CD8-positive, alpha-beta memory T cell (primary cell): ENCODE data around the gene PKN2. TPM values are rescaled to one million over a fixed set of nuclear protein-coding genes. Genes with fewer than 3 reads are reported as not detected.

ENCODE experiments used
- CTCF ChIA-PET: fragments of 350-600 bp; sonication (Branson Sonifier 250); formaldehyde crosslinking; loops from one replicate; lab custom pipeline; 2021; ENCODE audit warnings: antibody characterized with exemption; lab: Charles Lee
- POLR2A ChIA-PET: fragments of 350-600 bp; sonication (Branson Sonifier 250); formaldehyde crosslinking; loops from one replicate; lab custom pipeline; 2021; ENCODE audit warnings: antibody characterized with exemption; lab: Charles Lee
- DNase-seq, 5 donors: peaks; one replicate each; pipeline versions ENCODE4 v3.0.0 to v3.0.0-alpha.2; 2020 to 2022; ENCODE audit warnings: mixed read lengths in 1 of 5
- H3K27ac ChIP-seq: one replicate; pipeline ENCODE4 v1.7.0; 2013; ENCODE audit warnings: low read depth, mild to moderate bottlenecking, low read length, moderate library complexity
- H3K27me3 ChIP-seq: 2 replicates; pipeline ENCODE4 v1.7.0; 2013; ENCODE audit warnings: low read length, mild to moderate bottlenecking; ENCODE audit not compliant: insufficient read depth, poor library complexity, severe bottlenecking
- H3K36me3 ChIP-seq: 2 replicates; pipeline ENCODE4 v1.7.0; 2013; ENCODE audit warnings: mild to moderate bottlenecking, low read length, moderate library complexity; ENCODE audit not compliant: insufficient read depth
- H3K4me1 ChIP-seq: 2 replicates; pipeline ENCODE4 v1.7.0; 2013; ENCODE audit warnings: mild to moderate bottlenecking, low read length, moderate library complexity; ENCODE audit not compliant: insufficient read depth
- H3K4me3 ChIP-seq: 2 replicates; pipeline ENCODE4 v1.7.0; 2013; ENCODE audit warnings: mild to moderate bottlenecking, low read length
- H3K9me3 ChIP-seq: 2 replicates; pipeline ENCODE4 v1.7.0; 2013; ENCODE audit warnings: mild to moderate bottlenecking, low read length
- H3K27ac Mint-ChIP-seq, 8 donors: one replicate each; pipeline ENCODE4 v1.8.0; 2020 to 2021; ENCODE audit warnings: mixed read lengths in 8 of 8, mild to moderate bottlenecking in 6 of 8, inconsistent platforms in 3 of 8, moderate library complexity in 3 of 8
- H3K27me3 Mint-ChIP-seq, 2 donors: one replicate each; pipeline ENCODE4 v1.8.0; 2020 to 2021; ENCODE audit warnings: mixed read lengths in 2 of 2, mild to moderate bottlenecking in 1 of 2, moderate library complexity in 1 of 2
- H3K36me3 Mint-ChIP-seq, 3 donors: one replicate each; pipeline ENCODE4 v1.8.0; 2020 to 2021; ENCODE audit warnings: mixed read lengths in 3 of 3, inconsistent platforms in 1 of 3, mild to moderate bottlenecking in 1 of 3
- H3K4me1 Mint-ChIP-seq, 3 donors: one replicate each; pipeline ENCODE4 v1.8.0; 2020 to 2021; ENCODE audit warnings: mixed read lengths in 3 of 3, inconsistent platforms in 1 of 3, mild to moderate bottlenecking in 1 of 3
- H3K4me3 Mint-ChIP-seq, 7 donors: one replicate each; pipeline ENCODE4 v1.8.0; 2020 to 2021; ENCODE audit warnings: mixed read lengths in 7 of 7, mild to moderate bottlenecking in 6 of 7, moderate library complexity in 4 of 7, inconsistent platforms in 2 of 7
- H3K9me3 Mint-ChIP-seq, 5 donors: one replicate each; pipeline ENCODE4 v1.8.0; 2020 to 2022; ENCODE audit warnings: mixed read lengths in 5 of 5, mild to moderate bottlenecking in 3 of 5, moderate library complexity in 2 of 5, inconsistent platforms in 1 of 5
- polyA plus RNA-seq: library from polyadenylated mRNA; unstranded; fragments of 300-500 nt; fragmentation: Illumina TruSeq; gene quantifications from one replicate; pipeline ENCODE4 v1.2.3, GENCODE V29; 2021
- total RNA-seq, 2 experiments: library from RNA; stranded (reverse); gene quantifications; one replicate each; pipeline ENCODE4 v1.2.3, GENCODE V29; 2021

The PKN2 gene
- total and polyA plus RNA-seq, 3 experiments from 2014 or later = 8.0 to 17.8 (median 14.8) TPM

DNA sequence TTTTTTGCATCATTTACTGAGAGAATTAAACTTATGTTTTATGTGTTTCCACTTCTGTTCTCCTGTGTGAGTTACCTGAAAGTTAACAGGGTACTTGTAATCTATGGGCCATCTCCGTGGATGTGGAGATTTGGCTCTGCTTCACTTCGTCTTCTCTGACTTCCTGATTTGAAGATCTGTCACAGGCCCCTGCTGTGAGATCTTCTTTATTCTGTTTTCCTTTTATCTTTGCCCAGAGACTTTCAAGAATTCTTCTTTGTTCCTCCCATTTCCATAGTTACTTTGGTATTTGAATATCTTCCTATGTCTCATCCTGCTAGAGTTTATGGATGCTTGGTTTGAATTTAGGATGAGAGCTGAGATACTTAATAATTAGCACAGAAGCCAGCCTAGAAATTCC is 35.4 kb upstream of the PKN2 start:
- H3K27ac ChIP-seq = no peak overlapping the region
- no peak overlapping the region for H3K27ac Mint-ChIP-seq
- no peak overlapping the region for H3K4me3 Mint-ChIP-seq
- no peak overlapping the region for H3K4me3 ChIP-seq
- H3K4me1 ChIP-seq = no peaks in the 10 kb centered on the region
- ChIA-PET CTCF (no interaction called here), POLR2A (no interaction called here)
- no peaks in the 10 kb centered on the region for H3K9me3 ChIP-seq
- no peak for DNase-seq
- no peaks in the 10 kb centered on the region for H3K4me1 Mint-ChIP-seq
- H3K36me3 ChIP-seq = no peaks in the 10 kb centered on the region
- H3K9me3 Mint-ChIP-seq = no peaks in the 10 kb centered on the region
- H3K27me3 Mint-ChIP-seq = peaks cover 6 to 19% of the 10 kb centered on the region in 2 donors
- no peaks in the 10 kb centered on the region for H3K27me3 ChIP-seq
- no peaks in the 10 kb centered on the region for H3K36me3 Mint-ChIP-seq

DNA sequence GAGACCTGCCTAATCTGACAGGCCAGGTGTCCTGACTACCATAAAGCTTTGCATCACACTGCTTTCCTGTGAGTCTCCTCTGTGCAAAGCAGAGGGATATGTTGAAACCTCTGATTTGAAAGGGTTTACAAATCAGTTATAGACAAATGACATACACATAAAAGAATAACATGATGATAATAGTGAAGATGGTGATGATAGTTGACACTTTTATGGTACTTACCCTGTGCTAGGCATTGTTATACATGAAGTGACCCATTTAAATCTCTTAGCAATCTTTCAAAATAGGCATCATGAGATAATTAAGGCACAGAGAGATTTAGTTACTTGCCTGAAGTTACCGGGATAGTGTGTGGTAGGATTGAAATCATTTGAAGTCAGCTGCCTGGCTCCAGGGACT is 34.1 kb upstream of the PKN2 start:
- Histone ChIP-seq H3K27me3 (no peaks in the 10 kb centered on the region), H3K4me3 (no peak overlapping the region), H3K36me3 (no peaks in the 10 kb centered on the region), H3K27ac (no peak overlapping the region), H3K9me3 (no peaks in the 10 kb centered on the region), H3K4me1 (no peaks in the 10 kb centered on the region)
- DNase-seq = no peak
- Mint-ChIP-seq H3K27ac (no peak overlapping the region), H3K4me3 (no peak overlapping the region), H3K9me3 (no peaks in the 10 kb centered on the region), H3K4me1 (no peaks in the 10 kb centered on the region), H3K36me3 (no peaks in the 10 kb centered on the region), H3K27me3 (peaks cover 4 to 10% of the 10 kb centered on the region in 2 donors)
- ChIA-PET CTCF (no interaction called here), POLR2A (no interaction called here)

DNA sequence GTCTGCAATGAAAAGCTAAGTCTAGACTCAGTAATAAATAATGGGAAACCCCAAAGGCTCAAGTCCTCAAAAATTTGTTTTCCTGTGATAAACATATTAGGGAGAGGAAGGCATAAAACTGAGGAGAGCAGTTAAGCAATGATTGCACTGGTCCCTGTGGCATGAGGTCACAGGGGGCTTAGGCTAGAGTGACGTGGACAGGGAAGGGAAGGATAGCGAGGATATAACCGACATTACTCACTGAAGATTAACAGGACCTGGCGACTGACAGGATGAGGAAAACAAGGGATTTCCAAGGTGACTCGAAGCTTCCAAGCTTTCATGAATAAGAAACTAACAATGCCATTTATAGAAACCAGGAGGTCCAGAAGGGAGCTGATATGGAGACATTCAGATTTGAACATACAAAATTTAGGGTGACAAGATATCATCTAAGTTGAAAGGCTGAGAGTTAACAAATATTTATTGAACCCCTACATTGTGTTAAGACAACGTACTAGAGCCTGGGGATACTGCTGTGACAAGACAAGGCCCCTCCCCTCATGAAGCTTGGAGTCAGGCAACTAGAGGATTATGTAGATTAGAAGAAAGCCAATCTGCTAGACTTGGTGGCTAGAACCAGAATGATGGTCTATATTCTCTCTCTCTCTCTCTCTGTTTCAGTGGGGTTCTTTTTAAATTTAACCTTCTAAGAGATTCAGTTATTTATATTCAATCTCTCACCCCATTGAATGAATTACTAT is 33.2 kb upstream of the PKN2 start:
- POLR2A ChIA-PET = no interaction called here
- Histone ChIP-seq H3K27me3 (no peaks in the 10 kb centered on the region), H3K4me3 (no peak overlapping the region), H3K27ac (no peak overlapping the region), H3K36me3 (no peaks in the 10 kb centered on the region), H3K9me3 (no peaks in the 10 kb centered on the region), H3K4me1 (no peaks in the 10 kb centered on the region)
- H3K4me1 Mint-ChIP-seq = no peaks in the 10 kb centered on the region
- no peaks in the 10 kb centered on the region for H3K9me3 Mint-ChIP-seq
- CTCF ChIA-PET = interaction anchor here (0.7 to 1.3 kb wide), 2 partner anchors 8 to 226 kb away, joined by 3 read pairs; no protein-coding TSS in a partner anchor
- H3K27ac Mint-ChIP-seq = no peak overlapping the region
- peaks cover 2 to 9% of the 10 kb centered on the region in 2 donors for H3K27me3 Mint-ChIP-seq
- H3K4me3 Mint-ChIP-seq = no peak overlapping the region
- no peaks in the 10 kb centered on the region for H3K36me3 Mint-ChIP-seq
- DNase-seq = no peak

DNA sequence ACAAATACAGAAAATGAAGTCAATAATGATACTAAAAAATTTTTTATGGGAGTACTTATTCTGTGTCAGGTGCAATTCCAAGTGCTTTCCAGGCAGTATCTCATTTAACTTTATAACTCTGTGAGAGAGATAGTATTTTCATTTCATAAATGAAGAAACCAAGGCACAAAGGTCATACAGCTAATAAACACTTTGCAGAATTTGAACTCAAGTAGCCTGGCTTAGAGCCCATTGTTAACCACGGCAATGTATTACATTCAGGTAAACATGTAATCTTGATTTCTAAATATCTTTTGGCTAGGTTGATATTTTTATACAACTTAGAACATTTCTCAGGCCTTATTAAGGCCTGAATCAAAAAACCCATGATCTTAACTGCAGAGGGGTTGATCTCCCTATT is 28.9 kb upstream of the PKN2 start:
- ChIA-PET CTCF (interaction anchor here (0.9 to 1.8 kb wide), 5 partner anchors 26 to 221 kb away, joined by 3 to 5 read pairs (median 4); partner anchors contain the start of gene PKN2), POLR2A (interaction anchor here (1.0 kb wide), 1 partner anchor 29 kb away, joined by 8 read pairs; the partner anchor contains the start of gene PKN2)
- peaks cover 3 to 19% of the 10 kb centered on the region in 2 donors for H3K27me3 Mint-ChIP-seq
- H3K27ac Mint-ChIP-seq = no peak overlapping the region
- no peak for DNase-seq
- Histone ChIP-seq H3K9me3 (no peaks in the 10 kb centered on the region), H3K4me1 (no peaks in the 10 kb centered on the region), H3K36me3 (no peaks in the 10 kb centered on the region), H3K27ac (no peak overlapping the region), H3K27me3 (no peaks in the 10 kb centered on the region), H3K4me3 (no peak overlapping the region)
- H3K4me1 Mint-ChIP-seq = peaks cover 0 to 2% (median 0%) of the 10 kb centered on the region in 3 donors
- no peak overlapping the region for H3K4me3 Mint-ChIP-seq
- H3K9me3 Mint-ChIP-seq = no peaks in the 10 kb centered on the region
- H3K36me3 Mint-ChIP-seq = no peaks in the 10 kb centered on the region

DNA sequence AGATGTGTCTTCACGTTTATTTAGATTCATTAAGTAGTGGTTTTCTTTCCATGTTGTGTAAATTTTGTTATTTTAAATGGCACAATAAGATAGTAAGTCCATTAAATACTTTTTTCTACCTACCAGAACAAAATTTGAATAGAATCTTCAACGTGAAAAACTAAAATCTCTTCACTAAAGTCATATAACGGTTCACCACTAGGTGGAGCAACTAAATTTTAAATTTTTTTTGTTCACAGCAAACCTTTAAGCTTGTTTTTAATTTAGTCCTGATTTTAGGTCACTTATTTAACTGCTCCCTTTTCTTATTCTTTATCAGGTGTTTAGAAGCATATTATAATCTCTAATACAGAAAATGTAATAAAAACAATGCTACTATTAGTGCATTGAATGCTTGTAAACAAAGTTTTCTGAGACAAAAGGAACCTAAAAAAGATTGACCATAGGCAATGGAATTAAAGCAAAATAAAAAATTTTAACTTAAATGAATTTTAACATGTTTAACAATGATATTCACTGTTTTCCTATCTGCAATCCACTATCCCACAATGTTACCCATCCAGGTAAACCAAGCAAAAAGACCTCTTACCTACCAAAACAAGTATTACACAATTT is 28.3 kb upstream of the PKN2 start:
- H3K4me1 Mint-ChIP-seq = peaks cover under 1 to 6% (median 5%) of the 10 kb centered on the region in 3 donors
- CTCF ChIA-PET = interaction anchor here (0.6 to 4.0 kb wide), 7 partner anchors 9 to 222 kb away, joined by 3 to 13 read pairs (median 4); partner anchors contain the start of gene PKN2

DNA sequence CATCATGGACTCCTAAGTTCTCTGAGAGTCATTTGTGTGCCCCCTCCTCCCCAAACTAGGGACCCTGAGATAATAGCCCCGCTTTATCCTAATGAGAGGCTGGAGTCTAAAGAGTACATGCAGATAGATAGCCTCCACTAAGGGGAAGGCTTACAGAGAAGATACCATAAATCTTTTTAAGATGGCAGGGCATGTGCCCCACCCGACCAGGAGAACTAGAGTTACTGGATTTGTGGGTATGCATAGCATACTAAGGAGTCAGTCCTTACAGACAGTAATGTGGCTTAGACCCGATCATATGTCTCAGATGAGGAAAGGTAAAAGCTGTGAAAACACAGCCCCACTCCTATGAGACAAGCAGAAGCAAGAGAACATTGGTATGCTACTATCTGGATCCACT is 25.7 kb upstream of the PKN2 start:
- H3K9me3 Mint-ChIP-seq = no peaks in the 10 kb centered on the region

More for the DNA sequence above, 28.3 kb upstream of the PKN2 start:
- Mint-ChIP-seq H3K36me3 (no peaks in the 10 kb centered on the region), H3K4me3 (no peak overlapping the region), H3K27ac (no peak overlapping the region), H3K27me3 (peaks cover 3 to 14% of the 10 kb centered on the region in 2 donors), H3K9me3 (no peaks in the 10 kb centered on the region)
- Histone ChIP-seq H3K9me3 (no peaks in the 10 kb centered on the region), H3K36me3 (no peaks in the 10 kb centered on the region), H3K27me3 (no peaks in the 10 kb centered on the region), H3K27ac (no peak overlapping the region), H3K4me1 (no peaks in the 10 kb centered on the region), H3K4me3 (no peak overlapping the region)
- POLR2A ChIA-PET = interaction anchor here (1.0 kb wide), 1 partner anchor 28 kb away, joined by 8 read pairs; the partner anchor contains the start of gene PKN2
- DNase-seq = peak in 2 of 5 donors; percentile 6 to 31

DNA sequence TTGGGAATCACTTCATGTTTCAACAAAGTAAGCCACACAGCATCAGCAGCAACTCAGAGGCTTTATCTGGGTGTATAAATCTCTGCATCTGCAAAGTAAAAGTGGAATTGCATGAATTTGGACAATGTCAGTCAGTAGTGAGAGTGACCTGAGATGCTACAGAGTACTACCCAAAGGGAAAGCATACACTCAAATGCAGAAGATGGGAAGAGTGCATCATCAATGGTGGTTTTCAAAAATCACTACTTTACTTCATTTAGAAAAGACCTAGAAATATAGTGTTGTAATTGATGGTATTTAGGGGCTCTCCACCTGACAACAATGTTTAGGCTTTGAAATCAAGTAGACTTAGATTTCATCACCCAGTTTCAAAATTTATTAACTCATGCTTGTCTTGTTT is 24.5 kb upstream of the PKN2 start:
- no peak overlapping the region for H3K27ac Mint-ChIP-seq
- POLR2A ChIA-PET = no interaction called here

More for the DNA sequence above, 25.7 kb upstream of the PKN2 start:
- POLR2A ChIA-PET = no interaction called here
- peaks cover 3 to 14% of the 10 kb centered on the region in 2 donors for H3K27me3 Mint-ChIP-seq
- Histone ChIP-seq H3K36me3 (no peaks in the 10 kb centered on the region), H3K4me1 (peaks cover 6% of the 10 kb centered on the region), H3K27ac (no peak overlapping the region), H3K4me3 (no peak overlapping the region), H3K9me3 (no peaks in the 10 kb centered on the region), H3K27me3 (no peaks in the 10 kb centered on the region)
- CTCF ChIA-PET = interaction anchor here (4.0 kb wide), 1 partner anchor 219 kb away, joined by 13 read pairs; no protein-coding TSS in a partner anchor
- no peak for DNase-seq
- no peaks in the 10 kb centered on the region for H3K36me3 Mint-ChIP-seq
- H3K4me1 Mint-ChIP-seq = peaks cover 11 to 21% (median 14%) of the 10 kb centered on the region in 3 donors
- no peak overlapping the region for H3K4me3 Mint-ChIP-seq
- no peak overlapping the region for H3K27ac Mint-ChIP-seq

DNA sequence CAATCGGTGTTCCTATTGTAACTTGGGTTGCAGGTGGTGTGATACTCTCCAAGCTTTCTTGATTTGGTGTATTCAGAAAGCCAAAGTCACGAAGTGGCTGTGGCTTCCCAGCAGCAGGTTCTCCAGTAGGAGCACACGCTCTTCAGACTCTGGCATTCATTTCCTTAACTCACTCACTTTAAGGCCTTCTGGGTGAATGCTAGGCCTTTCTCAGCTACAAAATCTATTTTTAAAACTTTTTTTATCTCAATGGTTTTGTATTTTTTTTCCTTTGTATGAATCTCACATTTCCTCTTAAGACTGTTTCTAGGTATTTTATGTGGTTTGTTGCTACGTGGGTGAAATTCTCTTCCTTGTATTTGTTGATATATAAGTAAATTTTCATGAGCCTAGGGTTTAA is 22.9 kb upstream of the PKN2 start:
- H3K27me3 ChIP-seq = no peaks in the 10 kb centered on the region
- peak in 1 of 5 donors; percentile 43 for DNase-seq
- H3K4me1 ChIP-seq = peaks cover 6% of the 10 kb centered on the region
- H3K9me3 ChIP-seq = no peaks in the 10 kb centered on the region
- CTCF ChIA-PET = no interaction called here
- peak overlapping the region; percentile 14 for H3K4me3 ChIP-seq
- POLR2A ChIA-PET = no interaction called here
- H3K36me3 ChIP-seq = no peaks in the 10 kb centered on the region
- H3K27ac ChIP-seq = no peak overlapping the region
- peaks cover 11 to 21% (median 14%) of the 10 kb centered on the region in 3 donors for H3K4me1 Mint-ChIP-seq
- H3K27ac Mint-ChIP-seq = peak overlapping the region in 4 of 8 donors; percentile 30 to 65 (median 46)
- H3K27me3 Mint-ChIP-seq = peaks cover 2 to 22% of the 10 kb centered on the region in 2 donors
- peak overlapping the region in 5 of 7 donors; percentile 2 to 59 (median 26) for H3K4me3 Mint-ChIP-seq
- H3K36me3 Mint-ChIP-seq = no peaks in the 10 kb centered on the region
- no peaks in the 10 kb centered on the region for H3K9me3 Mint-ChIP-seq

More for the DNA sequence above, 24.5 kb upstream of the PKN2 start:
- Histone ChIP-seq H3K4me3 (no peak overlapping the region), H3K27me3 (no peaks in the 10 kb centered on the region), H3K9me3 (no peaks in the 10 kb centered on the region), H3K36me3 (no peaks in the 10 kb centered on the region), H3K4me1 (peaks cover 6% of the 10 kb centered on the region), H3K27ac (no peak overlapping the region)
- H3K4me3 Mint-ChIP-seq = no peak overlapping the region
- H3K27me3 Mint-ChIP-seq = peaks cover 1 to 14% of the 10 kb centered on the region in 2 donors
- CTCF ChIA-PET = interaction anchor here (4.0 kb wide), 1 partner anchor 218 kb away, joined by 13 read pairs; no protein-coding TSS in a partner anchor
- no peaks in the 10 kb centered on the region for H3K9me3 Mint-ChIP-seq
- H3K4me1 Mint-ChIP-seq = peaks cover 11 to 21% (median 14%) of the 10 kb centered on the region in 3 donors
- DNase-seq = no peak
- no peaks in the 10 kb centered on the region for H3K36me3 Mint-ChIP-seq
